ENCODE measurements around the gene PAPSS2. TPM values are rescaled to one million over a fixed set of nuclear protein-coding genes. Genes with fewer than 3 reads are reported as not detected.
A peak's percentile ranks its signal among the peaks of the same experiment; 100 is the strongest.

The PAPSS2 gene
- total RNA-seq, 1 donor from 2014 or later: 5.5 TPM

- FAIRE-seq: no peak
- no peak for TF ChIP-seq CTCF (IDR thresholded peaks at IDR 0.05; ENCODE audit: insufficient read depth, low read length, severe bottlenecking)
- H3K36me3 ChIP-seq (ENCODE audit: control insufficient read depth, insufficient read depth, low read length): no peaks in the 10 kb centered on the region
- no peaks in the 10 kb centered on the region for H3K27me3 ChIP-seq (ENCODE audit: control insufficient read depth, insufficient read depth, low read length)
- peak; percentile 39 for DNase-seq (ENCODE audit: low read depth)
- H3K4me3 ChIP-seq (ENCODE audit: low read depth, low read length): peak overlapping the region; percentile 49
Measured at GRCh38 chr10:87660484-87661133, 931 bp downstream of the PAPSS2 start.

- Histone ChIP-seq H3K27me3 (ENCODE audit: control insufficient read depth, insufficient read depth, low read length) (no peaks in the 10 kb centered on the region), H3K36me3 (ENCODE audit: control insufficient read depth, insufficient read depth, low read length) (no peaks in the 10 kb centered on the region), H3K4me3 (ENCODE audit: low read depth, low read length) (no peak overlapping the region)
- no peak for TF ChIP-seq CTCF (IDR thresholded peaks at IDR 0.05; ENCODE audit: insufficient read depth, low read length, severe bottlenecking)
- FAIRE-seq (no peak), DNase-seq (ENCODE audit: low read depth) (no peak)
Measured at GRCh38 chr10:87661861-87662785, 2.4 kb downstream of the PAPSS2 start.

- no peak for TF ChIP-seq CTCF (IDR thresholded peaks at IDR 0.05; ENCODE audit: insufficient read depth, low read length, severe bottlenecking)
- FAIRE-seq (no peak), DNase-seq (ENCODE audit: low read depth) (no peak)
- Histone ChIP-seq H3K27me3 (ENCODE audit: control insufficient read depth, insufficient read depth, low read length) (no peaks in the 10 kb centered on the region), H3K4me3 (ENCODE audit: low read depth, low read length) (no peak overlapping the region), H3K36me3 (ENCODE audit: control insufficient read depth, insufficient read depth, low read length) (no peaks in the 10 kb centered on the region)
Measured at GRCh38 chr10:87664276-87664701, 4.6 kb downstream of the PAPSS2 start.

- no peak for FAIRE-seq
- TF ChIP-seq CTCF (IDR thresholded peaks at IDR 0.05; ENCODE audit: insufficient read depth, low read length, severe bottlenecking): no peak
- no peak for DNase-seq (ENCODE audit: low read depth)
- H3K36me3 ChIP-seq (ENCODE audit: control insufficient read depth, insufficient read depth, low read length): no peaks in the 10 kb centered on the region
- no peak overlapping the region for H3K4me3 ChIP-seq (ENCODE audit: low read depth, low read length)
- H3K27me3 ChIP-seq (ENCODE audit: control insufficient read depth, insufficient read depth, low read length): no peaks in the 10 kb centered on the region
Measured at GRCh38 chr10:87667493-87667892, 7.8 kb downstream of the PAPSS2 start.

GRCh38 chr10:87668324-87669074 is 8.8 kb downstream of the PAPSS2 start:
- FAIRE-seq (no peak), DNase-seq (ENCODE audit: low read depth) (no peak)
- Histone ChIP-seq H3K36me3 (ENCODE audit: control insufficient read depth, insufficient read depth, low read length) (no peaks in the 10 kb centered on the region), H3K4me3 (ENCODE audit: low read depth, low read length) (no peak overlapping the region), H3K27me3 (ENCODE audit: control insufficient read depth, insufficient read depth, low read length) (no peaks in the 10 kb centered on the region)
- TF ChIP-seq CTCF (IDR thresholded peaks at IDR 0.05; ENCODE audit: insufficient read depth, low read length, severe bottlenecking): no peak

Measured in bronchial epithelial cell (primary cell).